K562 (cell line): ENCODE data around the gene MYOM3.

Experiments
- HCFC1 ChIP-seq: IDR thresholded peaks from 2 replicates; pipeline ENCODE4 v1.6.1; 2012; ENCODE audit warnings: low read depth, low read length, improper control_type of control experiment
- KHSRP ChIP-seq: fragments of 450-650 bp; IDR thresholded peaks from 2 replicates; pipeline ENCODE4 v1.6.1; 2017
- NFXL1 ChIP-seq: fragments of 450-650 bp; formaldehyde crosslinking; IDR thresholded peaks from 2 replicates; pipeline ENCODE4 v1.4.0; 2021; ENCODE audit warnings: mild to moderate bottlenecking
- SMAD3 ChIP-seq: fragments of 450-650 bp; formaldehyde crosslinking; conservative IDR thresholded peaks from 2 replicates; pipeline ENCODE4 v1.4.0; 2020; ENCODE audit warnings: mild to moderate bottlenecking
- ZNF121 ChIP-seq: sonication (generic); formaldehyde crosslinking; conservative IDR thresholded peaks from 2 replicates; pipeline ENCODE4 v1.8.0; 2022; ENCODE audit warnings: missing genetic modification reagents
- TF ChIP-seq, protein P1 (sequence below), 3 experiments: IDR thresholded peaks in 2 of 3; conservative IDR thresholded peaks in 1 of 3; 2 replicates each; pipeline ENCODE4 v1.5.1; 2011 to 2012; ENCODE audit warnings: low read length in 3 of 3, mild to moderate bottlenecking in 3 of 3, control low read depth in 2 of 3, improper control_type of control experiment in 1 of 3, inconsistent platforms in 1 of 3, low read depth in 1 of 3, mixed read lengths in 1 of 3, moderate library complexity in 1 of 3; ENCODE audit not compliant: insufficient read depth in 2 of 3
- TF ChIP-seq, protein P2 (sequence below): fragments of 150-350 bp; conservative IDR thresholded peaks from 2 replicates; pipeline ENCODE4 v1.6.1; 2014; ENCODE audit warnings: low read length

DNA sequence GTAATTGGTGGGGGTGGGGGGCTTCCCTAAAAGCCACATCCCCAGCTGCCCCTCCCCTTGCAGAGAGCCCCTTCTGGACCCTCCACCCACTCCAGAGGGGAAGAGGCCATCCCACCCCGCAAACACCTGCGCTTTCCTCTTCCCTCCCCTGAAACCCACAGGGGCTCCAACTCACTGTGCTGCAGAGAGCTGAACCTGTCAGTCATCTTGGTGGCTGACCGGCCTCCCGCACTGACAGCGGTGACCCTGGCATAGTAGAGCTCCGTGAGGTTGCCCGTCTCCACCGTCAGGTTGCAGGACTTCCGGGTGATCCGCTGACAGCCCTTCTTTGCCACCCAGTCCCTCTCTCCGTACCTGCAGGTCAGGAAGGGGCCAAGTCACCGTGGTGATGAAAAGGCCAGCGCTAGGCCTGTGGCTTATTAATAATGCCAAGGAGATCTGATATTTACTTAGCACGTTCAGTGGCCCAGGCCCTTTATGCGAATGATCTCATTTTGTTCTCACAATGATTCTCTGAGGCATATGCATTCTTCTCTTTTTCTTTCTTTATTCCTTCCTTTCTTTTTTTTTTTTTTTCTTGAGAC, 25.1 kb upstream of the MYOM3 start:
- no peak for TF ChIP-seq SMAD3 (CRISPR knock-in tag)
- no peak for TF ChIP-seq KHSRP
- no peak for TF ChIP-seq HCFC1
- TF ChIP-seq NFXL1 (CRISPR knock-in tag) = no peak
- TF ChIP-seq ZNF121 (CRISPR knock-in tag) = no peak
- TF ChIP-seq, protein P1, sequence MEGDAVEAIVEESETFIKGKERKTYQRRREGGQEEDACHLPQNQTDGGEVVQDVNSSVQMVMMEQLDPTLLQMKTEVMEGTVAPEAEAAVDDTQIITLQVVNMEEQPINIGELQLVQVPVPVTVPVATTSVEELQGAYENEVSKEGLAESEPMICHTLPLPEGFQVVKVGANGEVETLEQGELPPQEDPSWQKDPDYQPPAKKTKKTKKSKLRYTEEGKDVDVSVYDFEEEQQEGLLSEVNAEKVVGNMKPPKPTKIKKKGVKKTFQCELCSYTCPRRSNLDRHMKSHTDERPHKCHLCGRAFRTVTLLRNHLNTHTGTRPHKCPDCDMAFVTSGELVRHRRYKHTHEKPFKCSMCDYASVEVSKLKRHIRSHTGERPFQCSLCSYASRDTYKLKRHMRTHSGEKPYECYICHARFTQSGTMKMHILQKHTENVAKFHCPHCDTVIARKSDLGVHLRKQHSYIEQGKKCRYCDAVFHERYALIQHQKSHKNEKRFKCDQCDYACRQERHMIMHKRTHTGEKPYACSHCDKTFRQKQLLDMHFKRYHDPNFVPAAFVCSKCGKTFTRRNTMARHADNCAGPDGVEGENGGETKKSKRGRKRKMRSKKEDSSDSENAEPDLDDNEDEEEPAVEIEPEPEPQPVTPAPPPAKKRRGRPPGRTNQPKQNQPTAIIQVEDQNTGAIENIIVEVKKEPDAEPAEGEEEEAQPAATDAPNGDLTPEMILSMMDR (IDR thresholded peaks at IDR 0.05 in 2 of 3, conservative IDR thresholded peaks at IDR 0.05 in 1 of 3; ENCODE audit: insufficient read depth in 2 of 3, low read depth in 1 of 3, low read length in 3 of 3) = no peak
- TF ChIP-seq, protein P2, sequence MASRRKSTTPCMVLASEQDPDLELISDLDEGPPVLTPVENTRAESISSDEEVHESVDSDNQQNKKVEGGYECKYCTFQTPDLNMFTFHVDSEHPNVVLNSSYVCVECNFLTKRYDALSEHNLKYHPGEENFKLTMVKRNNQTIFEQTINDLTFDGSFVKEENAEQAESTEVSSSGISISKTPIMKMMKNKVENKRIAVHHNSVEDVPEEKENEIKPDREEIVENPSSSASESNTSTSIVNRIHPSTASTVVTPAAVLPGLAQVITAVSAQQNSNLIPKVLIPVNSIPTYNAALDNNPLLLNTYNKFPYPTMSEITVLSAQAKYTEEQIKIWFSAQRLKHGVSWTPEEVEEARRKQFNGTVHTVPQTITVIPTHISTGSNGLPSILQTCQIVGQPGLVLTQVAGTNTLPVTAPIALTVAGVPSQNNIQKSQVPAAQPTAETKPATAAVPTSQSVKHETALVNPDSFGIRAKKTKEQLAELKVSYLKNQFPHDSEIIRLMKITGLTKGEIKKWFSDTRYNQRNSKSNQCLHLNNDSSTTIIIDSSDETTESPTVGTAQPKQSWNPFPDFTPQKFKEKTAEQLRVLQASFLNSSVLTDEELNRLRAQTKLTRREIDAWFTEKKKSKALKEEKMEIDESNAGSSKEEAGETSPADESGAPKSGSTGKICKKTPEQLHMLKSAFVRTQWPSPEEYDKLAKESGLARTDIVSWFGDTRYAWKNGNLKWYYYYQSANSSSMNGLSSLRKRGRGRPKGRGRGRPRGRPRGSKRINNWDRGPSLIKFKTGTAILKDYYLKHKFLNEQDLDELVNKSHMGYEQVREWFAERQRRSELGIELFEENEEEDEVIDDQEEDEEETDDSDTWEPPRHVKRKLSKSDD = no peak
